Tibial nerve (tissue), 4 donors: ENCODE measurements around the gene SMU1.

Experiments
- CTCF ChIP-seq, 5 experiments: fragments of 200-600 bp in 3 of 5; fragments of 450-650 bp in 2 of 5; sonication (generic) in 3 of 5; IDR thresholded peaks; one replicate each; pipeline ENCODE4 v1.5.1; 2016 to 2019; ENCODE audit warnings: antibody characterized with exemption in 5 of 5, mild to moderate bottlenecking in 3 of 5, moderate library complexity in 2 of 5
- EP300 ChIP-seq, 2 donors: sonication (generic); formaldehyde crosslinking; IDR thresholded peaks; one replicate each; pipeline ENCODE4 v1.6.1; 2017; ENCODE audit warnings: antibody characterized with exemption in 2 of 2, mild to moderate bottlenecking in 1 of 2
- POLR2A ChIP-seq, 2 donors: fragments of 450-650 bp; IDR thresholded peaks; one replicate each; pipeline ENCODE4 v1.6.1; 2017; ENCODE audit warnings: antibody characterized with exemption in 2 of 2, mild to moderate bottlenecking in 2 of 2, moderate library complexity in 2 of 2

- TF ChIP-seq EP300 (IDR thresholded peaks at IDR 0.05) (no peak), POLR2A (IDR thresholded peaks at IDR 0.05) (no peak), CTCF (IDR thresholded peaks at IDR 0.05) (no peak)
Observed at GRCh38 chr9:33114746-33115145, 38.3 kb upstream of the SMU1 start.
